ENCODE measurements around the gene MATN3.

DNA sequence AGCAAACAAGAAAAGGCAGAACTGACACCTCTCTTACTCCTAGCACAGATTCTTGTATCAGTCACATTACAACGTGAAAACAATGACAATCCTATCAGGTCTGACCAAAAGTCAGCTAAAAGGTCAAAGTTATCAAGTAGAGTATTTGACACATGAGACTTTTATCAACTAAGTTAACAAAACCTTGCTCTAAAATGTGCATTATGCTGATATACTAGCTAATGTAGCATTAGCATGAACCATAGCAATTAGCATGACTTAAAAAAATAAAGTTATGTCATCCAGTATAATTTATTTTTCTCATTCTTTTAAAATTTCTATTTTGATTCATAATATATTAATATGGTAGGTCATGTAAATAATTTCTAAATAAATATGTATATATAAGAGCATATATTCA, 69.3 kb downstream of the MATN3 start:
- TF ChIP-seq, protein P1, sequence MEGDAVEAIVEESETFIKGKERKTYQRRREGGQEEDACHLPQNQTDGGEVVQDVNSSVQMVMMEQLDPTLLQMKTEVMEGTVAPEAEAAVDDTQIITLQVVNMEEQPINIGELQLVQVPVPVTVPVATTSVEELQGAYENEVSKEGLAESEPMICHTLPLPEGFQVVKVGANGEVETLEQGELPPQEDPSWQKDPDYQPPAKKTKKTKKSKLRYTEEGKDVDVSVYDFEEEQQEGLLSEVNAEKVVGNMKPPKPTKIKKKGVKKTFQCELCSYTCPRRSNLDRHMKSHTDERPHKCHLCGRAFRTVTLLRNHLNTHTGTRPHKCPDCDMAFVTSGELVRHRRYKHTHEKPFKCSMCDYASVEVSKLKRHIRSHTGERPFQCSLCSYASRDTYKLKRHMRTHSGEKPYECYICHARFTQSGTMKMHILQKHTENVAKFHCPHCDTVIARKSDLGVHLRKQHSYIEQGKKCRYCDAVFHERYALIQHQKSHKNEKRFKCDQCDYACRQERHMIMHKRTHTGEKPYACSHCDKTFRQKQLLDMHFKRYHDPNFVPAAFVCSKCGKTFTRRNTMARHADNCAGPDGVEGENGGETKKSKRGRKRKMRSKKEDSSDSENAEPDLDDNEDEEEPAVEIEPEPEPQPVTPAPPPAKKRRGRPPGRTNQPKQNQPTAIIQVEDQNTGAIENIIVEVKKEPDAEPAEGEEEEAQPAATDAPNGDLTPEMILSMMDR (IDR thresholded peaks at IDR 0.05; ENCODE audit: low read depth, low read length): no peak
- TF ChIP-seq EZH2phosphoT487 (IDR thresholded peaks at IDR 0.05; ENCODE audit: low read depth): no peak

All from OCI-LY3 (cell line).